ENCODE data around the gene ATP8A2. TPM values are rescaled to one million over a fixed set of nuclear protein-coding genes. Genes with fewer than 3 reads are reported as not detected.

The ATP8A2 gene
- total RNA-seq, 1 donor = 0.72 TPM

GRCh38 chr13:25462301-25463125 lies 90.7 kb downstream of the ATP8A2 start:
- Histone ChIP-seq H3K4me1 (ENCODE audit: insufficient read depth, low read length) (peaks cover 6% of the 10 kb centered on the region), H4K20me1 (ENCODE audit: insufficient read depth, low read length) (no peaks in the 10 kb centered on the region), H3K9me3 (ENCODE audit: low read depth, low read length) (no peaks in the 10 kb centered on the region), H3K79me2 (ENCODE audit: insufficient read depth, low read length) (no peaks in the 10 kb centered on the region), H3K27me3 (ENCODE audit: insufficient read depth, low read length) (no peaks in the 10 kb centered on the region), H3K36me3 (ENCODE audit: insufficient read depth, low read length) (no peaks in the 10 kb centered on the region), H3K4me2 (ENCODE audit: insufficient read depth, low read length) (no peak overlapping the region), H2AFZ (ENCODE audit: low read length) (no peak overlapping the region), H3K27ac (ENCODE audit: low read depth, low read length) (no peak overlapping the region), H3K4me3 (ENCODE audit: insufficient read depth, low read length) (no peak overlapping the region)
- TF ChIP-seq CTCF (IDR thresholded peaks at IDR 0.05; ENCODE audit: extremely low read depth, low read depth, low read length) = no peak
- peak; percentile 43 for DNase-seq (ENCODE audit: insufficient read length, low spot score, missing footprints)

- Histone ChIP-seq H3K36me3 (ENCODE audit: insufficient read depth, low read length) (no peaks in the 10 kb centered on the region), H3K4me1 (ENCODE audit: insufficient read depth, low read length) (peaks cover 6% of the 10 kb centered on the region), H3K4me2 (ENCODE audit: insufficient read depth, low read length) (peak overlapping the region; percentile 30), H3K4me3 (ENCODE audit: insufficient read depth, low read length) (no peak overlapping the region), H3K27ac (ENCODE audit: low read depth, low read length) (no peak overlapping the region), H4K20me1 (ENCODE audit: insufficient read depth, low read length) (no peaks in the 10 kb centered on the region), H3K27me3 (ENCODE audit: insufficient read depth, low read length) (peaks cover 7% of the 10 kb centered on the region), H3K79me2 (ENCODE audit: insufficient read depth, low read length) (no peaks in the 10 kb centered on the region), H2AFZ (ENCODE audit: low read length) (peak overlapping the region; percentile 39), H3K9me3 (ENCODE audit: low read depth, low read length) (no peaks in the 10 kb centered on the region)
- DNase-seq (ENCODE audit: insufficient read length, low spot score, missing footprints) = peak; percentile 76
- no peak for TF ChIP-seq CTCF (IDR thresholded peaks at IDR 0.05; ENCODE audit: extremely low read depth, low read depth, low read length)
These were observed 91.7 kb downstream of the ATP8A2 start for GRCh38 chr13:25463496-25463895.

GRCh38 chr13:25466880-25467279 lies 95.1 kb downstream of the ATP8A2 start:
- H3K4me2 ChIP-seq (ENCODE audit: insufficient read depth, low read length) = no peak overlapping the region
- no peaks in the 10 kb centered on the region for H4K20me1 ChIP-seq (ENCODE audit: insufficient read depth, low read length)
- no peak overlapping the region for H3K4me3 ChIP-seq (ENCODE audit: insufficient read depth, low read length)
- H2AFZ ChIP-seq (ENCODE audit: low read length) = no peak overlapping the region
- H3K36me3 ChIP-seq (ENCODE audit: insufficient read depth, low read length) = no peaks in the 10 kb centered on the region
- H3K9me3 ChIP-seq (ENCODE audit: low read depth, low read length) = no peaks in the 10 kb centered on the region
- H3K27me3 ChIP-seq (ENCODE audit: insufficient read depth, low read length) = peaks cover 25% of the 10 kb centered on the region
- no peak overlapping the region for H3K27ac ChIP-seq (ENCODE audit: low read depth, low read length)
- DNase-seq (ENCODE audit: insufficient read length, low spot score, missing footprints) = peak; percentile 65
- TF ChIP-seq CTCF (IDR thresholded peaks at IDR 0.05; ENCODE audit: extremely low read depth, low read depth, low read length) = no peak
- H3K4me1 ChIP-seq (ENCODE audit: insufficient read depth, low read length) = peaks cover 6% of the 10 kb centered on the region
- H3K79me2 ChIP-seq (ENCODE audit: insufficient read depth, low read length) = no peaks in the 10 kb centered on the region

- H3K27me3 ChIP-seq (ENCODE audit: insufficient read depth, low read length) = peaks cover 25% of the 10 kb centered on the region
- peak overlapping the region; percentile 33 for H3K4me3 ChIP-seq (ENCODE audit: insufficient read depth, low read length)
- no peaks in the 10 kb centered on the region for H3K9me3 ChIP-seq (ENCODE audit: low read depth, low read length)
- DNase-seq (ENCODE audit: insufficient read length, low spot score, missing footprints) = peak; percentile 85
- H3K4me2 ChIP-seq (ENCODE audit: insufficient read depth, low read length) = peak overlapping the region; percentile 43
- H3K36me3 ChIP-seq (ENCODE audit: insufficient read depth, low read length) = no peaks in the 10 kb centered on the region
- no peak overlapping the region for H2AFZ ChIP-seq (ENCODE audit: low read length)
- no peak overlapping the region for H3K27ac ChIP-seq (ENCODE audit: low read depth, low read length)
- no peak for TF ChIP-seq CTCF (IDR thresholded peaks at IDR 0.05; ENCODE audit: extremely low read depth, low read depth, low read length)
- H4K20me1 ChIP-seq (ENCODE audit: insufficient read depth, low read length) = no peaks in the 10 kb centered on the region
- no peaks in the 10 kb centered on the region for H3K79me2 ChIP-seq (ENCODE audit: insufficient read depth, low read length)
- H3K4me1 ChIP-seq (ENCODE audit: insufficient read depth, low read length) = peaks cover 4% of the 10 kb centered on the region
These were observed 96.8 kb downstream of the ATP8A2 start for GRCh38 chr13:25468325-25469168.

Data from osteoblast (primary cell).